NCI-H2171 (cell line): ENCODE data around the gene ZBTB49.

ENCODE experiments used
- DNase-seq: peaks from one replicate; lab custom pipeline; 2025; lab: John Stamatoyannopoulos, UW

Gene ZBTB49

GRCh38 chr4:4277531-4277930 lies 12.5 kb upstream of the ZBTB49 start:
- no peak for DNase-seq

GRCh38 chr4:4281787-4282186 lies 8.3 kb upstream of the ZBTB49 start:
- DNase-seq = no peak

GRCh38 chr4:4284827-4285618 lies 5.0 kb upstream of the ZBTB49 start:
- DNase-seq = no peak

GRCh38 chr4:4288098-4288497 lies 2.0 kb upstream of the ZBTB49 start:
- DNase-seq = no peak

GRCh38 chr4:4289055-4289454 lies 996 bp upstream of the ZBTB49 start:
- DNase-seq = no peak

- DNase-seq = no peak
Observed at GRCh38 chr4:4289597-4289940, 482 bp upstream of the ZBTB49 start.

- DNase-seq = no peak
Observed at GRCh38 chr4:4293279-4293678, 3.2 kb downstream of the ZBTB49 start.

- no peak for DNase-seq
Observed at GRCh38 chr4:4296283-4296846, 6.3 kb downstream of the ZBTB49 start.

- no peak for DNase-seq
Observed at GRCh38 chr4:4299006-4299405, 9.0 kb downstream of the ZBTB49 start.

- no peak for DNase-seq
Observed at GRCh38 chr4:4302001-4302400, 11.9 kb downstream of the ZBTB49 start.

- no peak for DNase-seq
Observed at GRCh38 chr4:4302416-4302815, 12.4 kb downstream of the ZBTB49 start.

GRCh38 chr4:4306920-4307319 lies 16.9 kb downstream of the ZBTB49 start:
- no peak for DNase-seq

- DNase-seq = no peak
Observed at GRCh38 chr4:4308800-4309441, 18.9 kb downstream of the ZBTB49 start.

GRCh38 chr4:4311193-4311592 lies 21.1 kb downstream of the ZBTB49 start:
- no peak for DNase-seq

- DNase-seq = no peak
Observed at GRCh38 chr4:4315461-4316149, 25.6 kb downstream of the ZBTB49 start.

- no peak for DNase-seq
Observed at GRCh38 chr4:4316150-4316495, 26.1 kb downstream of the ZBTB49 start.

- no peak for DNase-seq
Observed at GRCh38 chr4:4317496-4318232, 27.6 kb downstream of the ZBTB49 start.

- DNase-seq = no peak
Observed at GRCh38 chr4:4320528-4320927, 30.5 kb downstream of the ZBTB49 start.

- no peak for DNase-seq
Observed at GRCh38 chr4:4320951-4321714, 31.1 kb downstream of the ZBTB49 start.

- no peak for DNase-seq
Observed at GRCh38 chr4:4321951-4322688, 32.1 kb downstream of the ZBTB49 start.
